HCT116 (cell line): ENCODE data around the gene ZRANB1. TPM values are rescaled to one million over a fixed set of nuclear protein-coding genes. Genes with fewer than 3 reads are reported as not detected.

Experiments used
- ATAC-seq: fragments of 200-7000 bp; cut with Tn5 transposase; 2 replicates; pipeline ENCODE4 v1.9.1; 2020; ENCODE audit warnings: mild to moderate bottlenecking, moderate library complexity
- BruUV-seq: library from RNA; stranded (reverse); fragments of 400-500 nt; replicated peaks from 2 replicates; lab custom pipeline; 2021; lab: Mats Ljungman, UMichigan
- CTCF ChIA-PET: fragments of 300-600 bp; sonication (Branson Sonifier 250); formaldehyde crosslinking; loops from one replicate; lab custom pipeline; 2021; ENCODE audit warnings: antibody characterized with exemption; lab: Charles Lee
- POLR2A ChIA-PET: fragments of 300-600, 350-600 bp; sonication (Branson Sonifier 250); formaldehyde crosslinking; loops from one replicate; lab custom pipeline; 2021; ENCODE audit warnings: antibody characterized with exemption; lab: Charles Lee
- RAD21 ChIA-PET, 2 experiments: fragments of 300-600 bp; sonication (Branson Sonifier 250); formaldehyde crosslinking; loops; one replicate each; lab custom pipeline; 2023; ENCODE audit warnings: low total read pairs in 2 of 2; ENCODE audit not compliant: uncharacterized antibody in 2 of 2, unreplicated experiment in 2 of 2, low non-redundant PET in 1 of 2; lab: Charles Lee
- DNase-seq: peaks from one replicate; pipeline ENCODE4 v3.0.0-alpha.2; 2010; ENCODE audit warnings: low read depth, low spot score
- H2AFZ ChIP-seq: fragments of 200-600 bp; shearing (Covaris generic), sonication (generic); 2 replicates; pipeline ENCODE4 v1.6.1; 2017; ENCODE audit warnings: low read depth, mixed run types, mixed read lengths, antibody characterized with exemption, low read length; ENCODE audit not compliant: poor library complexity, severe bottlenecking
- H3K27ac ChIP-seq: 2 replicates; pipeline ENCODE4 v1.5.1; 2012; ENCODE audit warnings: low read depth, low read length
- H3K27me3 ChIP-seq: fragments of 200-600 bp; sonication (generic); 2 replicates; pipeline ENCODE4 v1.6.1; 2016; ENCODE audit warnings: mixed run types, low read length, mixed read lengths; ENCODE audit not compliant: insufficient read depth
- H3K36me3 ChIP-seq, 2 experiments: fragments of 200-500 bp in 1 of 2; fragments of 200-600 bp in 1 of 2; sonication (Bioruptor generic) in 1 of 2; sonication (generic) in 1 of 2; 2 replicates each; pipeline versions ENCODE4 v1.5.1 to v1.6.1; 2014 to 2016; ENCODE audit warnings: low read length in 2 of 2, inconsistent platforms in 1 of 2, mixed read lengths in 1 of 2, mixed run types in 1 of 2; ENCODE audit not compliant: insufficient read depth in 2 of 2, control insufficient read depth in 1 of 2
- H3K4me1 ChIP-seq, 2 experiments: fragments of 200-600 bp in 1 of 2; sonication (generic) in 1 of 2; 2 replicates each; pipeline versions ENCODE4 v1.5.1 to v1.6.1; 2012 to 2017; ENCODE audit warnings: low read length in 2 of 2, inconsistent platforms in 1 of 2, mild to moderate bottlenecking in 1 of 2, mixed read lengths in 1 of 2, mixed run types in 1 of 2, moderate library complexity in 1 of 2; ENCODE audit not compliant: insufficient read depth in 2 of 2, control insufficient read depth in 1 of 2
- H3K4me2 ChIP-seq: fragments of 200-600 bp; sonication (generic); 2 replicates; pipeline ENCODE4 v1.6.1; 2017; ENCODE audit warnings: mixed run types, low read length, mixed read lengths
- H3K4me3 ChIP-seq, 2 experiments: fragments of 200-600 bp in 1 of 2; sonication (generic) in 1 of 2; replicated peaks in 1 of 2; 2 replicates each; pipeline ENCODE4 v1.5.1; 2011 to 2016; ENCODE audit warnings: low read length in 2 of 2, control low read depth in 1 of 2, low read depth in 1 of 2, mild to moderate bottlenecking in 1 of 2, mixed read lengths in 1 of 2, mixed run types in 1 of 2
- H3K79me2 ChIP-seq: fragments of 200-600 bp; sonication (generic); 2 replicates; pipeline ENCODE4 v1.6.1; 2017; ENCODE audit warnings: mild to moderate bottlenecking, mixed run types, low read length, moderate library complexity, mixed read lengths; ENCODE audit not compliant: insufficient read depth
- H3K9ac ChIP-seq: fragments of 200-600 bp; sonication (generic); 2 replicates; pipeline ENCODE4 v1.6.1; 2016; ENCODE audit warnings: low read length, mixed read lengths
- H3K9me2 ChIP-seq: fragments of 200-600 bp; sonication (generic), shearing (Covaris generic); 2 replicates; pipeline ENCODE4 v1.6.1; 2017; ENCODE audit warnings: mixed run types, mild to moderate bottlenecking, moderate library complexity; ENCODE audit not compliant: insufficient read depth
- H3K9me3 ChIP-seq, 2 experiments: fragments of 200-500 bp in 1 of 2; fragments of 200-600 bp in 1 of 2; sonication (Bioruptor generic) in 1 of 2; sonication (generic) in 1 of 2; 2 replicates each; pipeline ENCODE4 v1.6.1; 2014 to 2017; ENCODE audit warnings: low read length in 2 of 2, mixed read lengths in 2 of 2, inconsistent platforms in 1 of 2, low read depth in 1 of 2, mild to moderate bottlenecking in 1 of 2, mixed run types in 1 of 2, moderate library complexity in 1 of 2; ENCODE audit not compliant: control insufficient read depth in 1 of 2, insufficient read depth in 1 of 2
- H4K20me1 ChIP-seq: fragments of 200-600 bp; sonication (generic), shearing (Covaris generic); 2 replicates; pipeline ENCODE4 v1.6.1; 2017; ENCODE audit warnings: mixed run types, mild to moderate bottlenecking, moderate library complexity; ENCODE audit not compliant: insufficient read depth
- ATF3 ChIP-seq: IDR thresholded peaks from 2 replicates; pipeline ENCODE4 v1.6.1; 2012
- CEBPB ChIP-seq: IDR thresholded peaks from 2 replicates; pipeline ENCODE4 v1.6.1; 2012; ENCODE audit warnings: low read depth
- EGR1 ChIP-seq: IDR thresholded peaks from 2 replicates; pipeline ENCODE4 v1.6.1; 2012; ENCODE audit warnings: low read depth
- ELF1 ChIP-seq: IDR thresholded peaks from 2 replicates; pipeline ENCODE4 v1.6.1; 2012; ENCODE audit warnings: low read depth, borderline replicate concordance
- EZH2 ChIP-seq: fragments of 200-600 bp; sonication (generic); IDR thresholded peaks from 2 replicates; pipeline ENCODE4 v1.6.1; 2017; ENCODE audit warnings: antibody characterized with exemption, mixed run types
- EZH2phosphoT487 ChIP-seq: fragments of 200-600 bp; IDR thresholded peaks from 2 replicates; pipeline ENCODE4 v1.6.1; 2018; ENCODE audit warnings: antibody characterized with exemption, borderline replicate concordance
- FOSL1 ChIP-seq: IDR thresholded peaks from 2 replicates; pipeline ENCODE4 v1.6.1; 2012; ENCODE audit warnings: low read depth
- RAD21 ChIP-seq: IDR thresholded peaks from 2 replicates; pipeline ENCODE4 v1.6.1; 2012; ENCODE audit warnings: low read depth, mild to moderate bottlenecking
- SP1 ChIP-seq: IDR thresholded peaks from 2 replicates; pipeline ENCODE4 v1.6.1; 2012; ENCODE audit warnings: low read depth
- TCF7L2 ChIP-seq: IDR thresholded peaks from 2 replicates; pipeline ENCODE4 v1.7.0; 2011; ENCODE audit warnings: borderline replicate concordance, inconsistent platforms; ENCODE audit not compliant: insufficient read depth, insufficient read length; ENCODE audit errors: extremely low read depth
- YY1 ChIP-seq: IDR thresholded peaks from 2 replicates; pipeline ENCODE4 v1.6.1; 2011; ENCODE audit warnings: low read length, low read depth, moderate library complexity, mild to moderate bottlenecking; ENCODE audit not compliant: insufficient replicate concordance; ENCODE audit errors: extremely low read depth
- intact Hi-C: fragments of 100-400 bp; cut with micrococcal nuclease; formaldehyde crosslinking; loops from 2 replicates; pipeline ENCODE4 v1.10.0; 2022
- total RNA-seq: library from RNA; stranded (reverse); gene quantifications from one replicate; pipeline ENCODE4 v1.2.1, GENCODE V29; 2021; ENCODE audit not compliant: unreplicated experiment
- TF ChIP-seq, protein P1 (sequence below), 3 experiments: fragments of 200-600 bp in 1 of 3; sonication (generic) in 1 of 3; IDR thresholded peaks in 2 of 3; conservative IDR thresholded peaks in 1 of 3; 2 replicates each; pipeline ENCODE4 v1.5.1; 2012 to 2017; ENCODE audit warnings: low read depth in 2 of 3, low read length in 2 of 3, antibody characterized with exemption in 1 of 3, borderline replicate concordance in 1 of 3, control low read depth in 1 of 3, mild to moderate bottlenecking in 1 of 3, mixed read lengths in 1 of 3, mixed run types in 1 of 3, moderate library complexity in 1 of 3; ENCODE audit not compliant: insufficient read depth in 1 of 3

The ZRANB1 gene
- total RNA-seq, 1 experiment from 2014 or later: 23.9 TPM

DNA sequence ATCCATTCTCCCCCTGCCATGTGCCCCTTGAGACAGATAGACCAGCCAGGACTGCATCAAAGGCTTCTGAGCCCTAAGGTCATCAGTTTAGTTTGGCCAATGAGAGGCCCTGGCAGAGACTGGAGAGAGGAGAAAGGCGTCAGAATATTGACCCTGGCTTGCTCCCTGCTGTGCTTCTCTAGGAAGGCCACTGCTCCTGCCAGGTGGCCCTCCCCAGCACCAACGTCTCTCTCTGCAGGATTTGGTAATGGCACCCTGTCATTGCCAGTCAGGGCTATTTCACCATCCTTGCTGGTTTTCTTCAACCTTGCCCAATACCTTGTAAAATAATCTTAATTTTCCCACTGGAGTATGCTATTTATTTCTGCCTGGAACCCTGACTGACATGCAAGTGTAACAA is 38.8 kb upstream of the ZRANB1 start:
- ATAC-seq (no peak), DNase-seq (no peak)
- Histone ChIP-seq H3K4me3 (no peak overlapping the region), H4K20me1 (no peaks in the 10 kb centered on the region), H3K9me2 (no peaks in the 10 kb centered on the region), H3K9ac (no peak overlapping the region), H3K27me3 (no peaks in the 10 kb centered on the region), H3K9me3 (no peaks in the 10 kb centered on the region), H3K79me2 (no peaks in the 10 kb centered on the region), H3K4me1 (0 out of 4 replicates have a peak, but pooled peaks cover 0 to 3% of the 10 kb centered on the region in 2 experiments), H2AFZ (no peak overlapping the region), H3K27ac (no peak overlapping the region)
- intact Hi-C loops: no loop called here
- no TSS peak for BruUV-seq
- RAD21 ChIA-PET: no interaction called here
- CTCF ChIA-PET: no interaction called here
- POLR2A ChIA-PET: interaction anchor here (1.6 kb wide), 1 partner anchor 12 kb away, joined by 4 read pairs; no protein-coding TSS in a partner anchor
- TF ChIP-seq FOSL1 (no peak), RAD21 (no peak), TCF7L2 (no peak), EZH2phosphoT487 (no peak), YY1 (no peak), EGR1 (no peak), EZH2 (no peak), ELF1 (no peak), CEBPB (no peak), SP1 (no peak), ATF3 (no peak)
- TF ChIP-seq, protein P1, sequence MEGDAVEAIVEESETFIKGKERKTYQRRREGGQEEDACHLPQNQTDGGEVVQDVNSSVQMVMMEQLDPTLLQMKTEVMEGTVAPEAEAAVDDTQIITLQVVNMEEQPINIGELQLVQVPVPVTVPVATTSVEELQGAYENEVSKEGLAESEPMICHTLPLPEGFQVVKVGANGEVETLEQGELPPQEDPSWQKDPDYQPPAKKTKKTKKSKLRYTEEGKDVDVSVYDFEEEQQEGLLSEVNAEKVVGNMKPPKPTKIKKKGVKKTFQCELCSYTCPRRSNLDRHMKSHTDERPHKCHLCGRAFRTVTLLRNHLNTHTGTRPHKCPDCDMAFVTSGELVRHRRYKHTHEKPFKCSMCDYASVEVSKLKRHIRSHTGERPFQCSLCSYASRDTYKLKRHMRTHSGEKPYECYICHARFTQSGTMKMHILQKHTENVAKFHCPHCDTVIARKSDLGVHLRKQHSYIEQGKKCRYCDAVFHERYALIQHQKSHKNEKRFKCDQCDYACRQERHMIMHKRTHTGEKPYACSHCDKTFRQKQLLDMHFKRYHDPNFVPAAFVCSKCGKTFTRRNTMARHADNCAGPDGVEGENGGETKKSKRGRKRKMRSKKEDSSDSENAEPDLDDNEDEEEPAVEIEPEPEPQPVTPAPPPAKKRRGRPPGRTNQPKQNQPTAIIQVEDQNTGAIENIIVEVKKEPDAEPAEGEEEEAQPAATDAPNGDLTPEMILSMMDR (IDR thresholded peaks at IDR 0.05 in 2 of 3, conservative IDR thresholded peaks at IDR 0.05 in 1 of 3; ENCODE audit: borderline replicate concordance in 1 of 3, insufficient read depth in 1 of 3, low read depth in 2 of 3, low read length in 2 of 3): no peak
- TF ChIP-seq, all 23 proteins: peak for 0
- Histone ChIP-seq H3K36me3 (no peaks in the 10 kb centered on the region), H3K4me2 (no peak overlapping the region)
